Osteoblast (primary cell): ENCODE measurements around the gene ALDH7A1. TPM values are rescaled to one million over a fixed set of nuclear protein-coding genes. Genes with fewer than 3 reads are reported as not detected.
A peak's percentile ranks its signal among the peaks of the same experiment; 100 is the strongest.

ENCODE experiments used
- DNase-seq: peaks from one replicate; pipeline ENCODE4 v3.0.0; 2011; ENCODE audit warnings: low spot score, mixed read lengths; ENCODE audit not compliant: insufficient read length; ENCODE audit errors: missing footprints
- H2AFZ ChIP-seq: 2 replicates; pipeline ENCODE4 v1.6.0; 2011; ENCODE audit warnings: mild to moderate bottlenecking, low read length
- H3K27ac ChIP-seq: 2 replicates; pipeline ENCODE4 v1.5.1; 2011; ENCODE audit warnings: mild to moderate bottlenecking, low read depth, low read length, moderate library complexity
- H3K27me3 ChIP-seq: 2 replicates; pipeline ENCODE4 v1.6.0; 2012; ENCODE audit warnings: mild to moderate bottlenecking, control low read depth, inconsistent platforms, low read length, moderate library complexity; ENCODE audit not compliant: insufficient read depth
- H3K36me3 ChIP-seq: 2 replicates; pipeline ENCODE4 v1.5.1; 2011; ENCODE audit warnings: mild to moderate bottlenecking, low read length, control low read depth, moderate library complexity; ENCODE audit not compliant: insufficient read depth
- H3K4me1 ChIP-seq: 2 replicates; pipeline ENCODE4 v1.5.1; 2011; ENCODE audit warnings: mild to moderate bottlenecking, low read length, control low read depth, moderate library complexity; ENCODE audit not compliant: insufficient read depth
- H3K4me2 ChIP-seq: 2 replicates; pipeline ENCODE4 v1.6.0; 2011; ENCODE audit warnings: mild to moderate bottlenecking, low read length; ENCODE audit not compliant: insufficient read depth
- H3K4me3 ChIP-seq: fragments of 200-600 bp; sonication (generic); 3 replicates; pipeline ENCODE4 v1.5.1; 2012; ENCODE audit warnings: mild to moderate bottlenecking, low read length, inconsistent platforms; ENCODE audit not compliant: insufficient read depth
- H3K79me2 ChIP-seq: 2 replicates; pipeline ENCODE4 v1.6.0; 2012; ENCODE audit warnings: mild to moderate bottlenecking, low read length, control low read depth, inconsistent platforms; ENCODE audit not compliant: insufficient read depth
- H3K9me3 ChIP-seq: 2 replicates; pipeline ENCODE4 v1.5.1; 2011; ENCODE audit warnings: low read depth, low read length, control low read depth
- H4K20me1 ChIP-seq: 2 replicates; pipeline ENCODE4 v1.6.0; 2012; ENCODE audit warnings: mild to moderate bottlenecking, low read length, control low read depth; ENCODE audit not compliant: insufficient read depth
- total RNA-seq: library from RNA; depleted of rRNA; stranded (reverse); fragments of >200 nt; gene quantifications from 2 replicates; pipeline ENCODE4 v1.2.3, GENCODE V29; 2012
- TF ChIP-seq, protein P1 (sequence below): IDR thresholded peaks from 2 replicates; pipeline ENCODE4 v1.5.1; 2011; ENCODE audit warnings: mild to moderate bottlenecking, low read depth, low read length, moderate library complexity; ENCODE audit errors: extremely low read depth

The ALDH7A1 gene
- total RNA-seq, 1 donor: 39.1 TPM

- no peaks in the 10 kb centered on the region for H4K20me1 ChIP-seq
- H3K27me3 ChIP-seq: no peaks in the 10 kb centered on the region
- peak overlapping the region; percentile 48 for H3K27ac ChIP-seq
- DNase-seq: no peak
- no peaks in the 10 kb centered on the region for H3K9me3 ChIP-seq
- H3K4me3 ChIP-seq: no peak overlapping the region
- H3K4me2 ChIP-seq: peak overlapping the region; percentile 46
- H3K36me3 ChIP-seq: no peaks in the 10 kb centered on the region
- TF ChIP-seq, protein P1, sequence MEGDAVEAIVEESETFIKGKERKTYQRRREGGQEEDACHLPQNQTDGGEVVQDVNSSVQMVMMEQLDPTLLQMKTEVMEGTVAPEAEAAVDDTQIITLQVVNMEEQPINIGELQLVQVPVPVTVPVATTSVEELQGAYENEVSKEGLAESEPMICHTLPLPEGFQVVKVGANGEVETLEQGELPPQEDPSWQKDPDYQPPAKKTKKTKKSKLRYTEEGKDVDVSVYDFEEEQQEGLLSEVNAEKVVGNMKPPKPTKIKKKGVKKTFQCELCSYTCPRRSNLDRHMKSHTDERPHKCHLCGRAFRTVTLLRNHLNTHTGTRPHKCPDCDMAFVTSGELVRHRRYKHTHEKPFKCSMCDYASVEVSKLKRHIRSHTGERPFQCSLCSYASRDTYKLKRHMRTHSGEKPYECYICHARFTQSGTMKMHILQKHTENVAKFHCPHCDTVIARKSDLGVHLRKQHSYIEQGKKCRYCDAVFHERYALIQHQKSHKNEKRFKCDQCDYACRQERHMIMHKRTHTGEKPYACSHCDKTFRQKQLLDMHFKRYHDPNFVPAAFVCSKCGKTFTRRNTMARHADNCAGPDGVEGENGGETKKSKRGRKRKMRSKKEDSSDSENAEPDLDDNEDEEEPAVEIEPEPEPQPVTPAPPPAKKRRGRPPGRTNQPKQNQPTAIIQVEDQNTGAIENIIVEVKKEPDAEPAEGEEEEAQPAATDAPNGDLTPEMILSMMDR: no peak
- H2AFZ ChIP-seq: peak overlapping the region; percentile 75
- peaks cover 23% of the 10 kb centered on the region for H3K4me1 ChIP-seq
- no peaks in the 10 kb centered on the region for H3K79me2 ChIP-seq
Observed at GRCh38 chr5:126513302-126513701, 81.7 kb downstream of the ALDH7A1 start.

- H3K9me3 ChIP-seq: no peaks in the 10 kb centered on the region
- no peaks in the 10 kb centered on the region for H3K27me3 ChIP-seq
- H2AFZ ChIP-seq: no peak overlapping the region
- no peaks in the 10 kb centered on the region for H3K36me3 ChIP-seq
- DNase-seq: no peak
- H3K4me2 ChIP-seq: no peak overlapping the region
- no peak overlapping the region for H3K27ac ChIP-seq
- H4K20me1 ChIP-seq: no peaks in the 10 kb centered on the region
- no peaks in the 10 kb centered on the region for H3K79me2 ChIP-seq
- H3K4me3 ChIP-seq: no peak overlapping the region
- TF ChIP-seq, protein P1: no peak
- H3K4me1 ChIP-seq: peaks cover 23% of the 10 kb centered on the region
Observed at GRCh38 chr5:126512451-126512850, 82.6 kb downstream of the ALDH7A1 start.

GRCh38 chr5:126511961-126512360 is 83.1 kb downstream of the ALDH7A1 start:
- Histone ChIP-seq H3K4me1 (peaks cover 23% of the 10 kb centered on the region), H3K9me3 (no peaks in the 10 kb centered on the region), H4K20me1 (no peaks in the 10 kb centered on the region), H3K79me2 (no peaks in the 10 kb centered on the region), H3K27ac (no peak overlapping the region), H3K27me3 (no peaks in the 10 kb centered on the region), H2AFZ (no peak overlapping the region), H3K4me2 (no peak overlapping the region), H3K36me3 (no peaks in the 10 kb centered on the region), H3K4me3 (no peak overlapping the region)
- TF ChIP-seq, protein P1: no peak
- no peak for DNase-seq

DNA sequence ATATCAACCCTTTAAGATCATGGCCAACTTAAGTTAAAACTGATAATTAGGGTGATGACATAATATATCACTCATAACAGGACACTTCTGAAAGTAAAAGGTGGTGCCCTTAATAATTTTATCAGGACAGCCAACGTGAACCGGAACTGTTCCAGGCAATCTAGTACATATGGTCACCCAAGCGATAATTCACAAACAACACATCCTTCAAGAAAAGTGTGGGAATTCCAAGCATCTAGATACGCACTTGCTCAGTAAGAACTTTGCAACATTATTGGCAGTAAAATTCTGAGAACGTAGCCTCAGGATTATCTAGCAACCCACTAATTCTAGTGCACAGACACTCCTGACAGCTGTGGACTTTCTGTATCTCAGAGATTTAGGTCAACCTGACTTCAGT is 85.7 kb downstream of the ALDH7A1 start:
- H3K4me3 ChIP-seq: no peak overlapping the region
- H2AFZ ChIP-seq: no peak overlapping the region
- no peak for DNase-seq
- H3K4me2 ChIP-seq: no peak overlapping the region
- no peaks in the 10 kb centered on the region for H3K27me3 ChIP-seq
- no peaks in the 10 kb centered on the region for H4K20me1 ChIP-seq
- H3K36me3 ChIP-seq: no peaks in the 10 kb centered on the region
- H3K4me1 ChIP-seq: peaks cover 12% of the 10 kb centered on the region
- H3K9me3 ChIP-seq: no peaks in the 10 kb centered on the region
- H3K27ac ChIP-seq: no peak overlapping the region
- H3K79me2 ChIP-seq: no peaks in the 10 kb centered on the region
- TF ChIP-seq, protein P1: no peak
